Uterus (tissue), 2 donors: Measurements from ENCODE around the gene DGKI.

Source experiments
- POLR2A ChIP-seq, 2 donors: fragments of 450-650 bp; IDR thresholded peaks; one replicate each; pipeline ENCODE4 v1.6.1; 2016; ENCODE audit warnings: antibody characterized with exemption in 2 of 2, mild to moderate bottlenecking in 1 of 2, moderate library complexity in 1 of 2
- TF ChIP-seq, protein P1 (sequence below), 4 experiments: fragments of 200-600 bp in 2 of 4; fragments of 450-650 bp in 2 of 4; sonication (generic) in 2 of 4; IDR thresholded peaks; one replicate each; pipeline ENCODE4 v1.5.1; 2016 to 2019; ENCODE audit warnings: antibody characterized with exemption in 4 of 4, mild to moderate bottlenecking in 2 of 4, moderate library complexity in 1 of 4

DNA sequence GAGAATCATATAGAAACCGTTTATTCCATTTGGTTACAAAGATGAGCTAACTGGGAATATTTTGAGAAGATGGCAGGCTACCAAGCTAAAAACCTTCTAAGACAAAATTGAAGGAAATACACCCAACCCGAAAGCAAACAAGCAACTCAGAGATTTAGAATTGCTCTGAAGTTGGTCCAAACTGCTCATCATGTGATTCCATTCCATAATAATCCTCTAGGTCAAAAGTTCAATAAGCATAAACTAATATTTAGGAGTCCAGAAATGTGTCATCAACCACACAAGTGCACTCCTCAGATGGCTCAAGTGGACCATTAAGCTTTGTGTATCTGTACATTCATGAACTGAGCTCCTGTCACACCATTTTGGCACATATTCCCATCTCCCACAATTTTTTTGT is 28.7 kb downstream of the DGKI start:
- TF ChIP-seq, protein P1, sequence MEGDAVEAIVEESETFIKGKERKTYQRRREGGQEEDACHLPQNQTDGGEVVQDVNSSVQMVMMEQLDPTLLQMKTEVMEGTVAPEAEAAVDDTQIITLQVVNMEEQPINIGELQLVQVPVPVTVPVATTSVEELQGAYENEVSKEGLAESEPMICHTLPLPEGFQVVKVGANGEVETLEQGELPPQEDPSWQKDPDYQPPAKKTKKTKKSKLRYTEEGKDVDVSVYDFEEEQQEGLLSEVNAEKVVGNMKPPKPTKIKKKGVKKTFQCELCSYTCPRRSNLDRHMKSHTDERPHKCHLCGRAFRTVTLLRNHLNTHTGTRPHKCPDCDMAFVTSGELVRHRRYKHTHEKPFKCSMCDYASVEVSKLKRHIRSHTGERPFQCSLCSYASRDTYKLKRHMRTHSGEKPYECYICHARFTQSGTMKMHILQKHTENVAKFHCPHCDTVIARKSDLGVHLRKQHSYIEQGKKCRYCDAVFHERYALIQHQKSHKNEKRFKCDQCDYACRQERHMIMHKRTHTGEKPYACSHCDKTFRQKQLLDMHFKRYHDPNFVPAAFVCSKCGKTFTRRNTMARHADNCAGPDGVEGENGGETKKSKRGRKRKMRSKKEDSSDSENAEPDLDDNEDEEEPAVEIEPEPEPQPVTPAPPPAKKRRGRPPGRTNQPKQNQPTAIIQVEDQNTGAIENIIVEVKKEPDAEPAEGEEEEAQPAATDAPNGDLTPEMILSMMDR (IDR thresholded peaks at IDR 0.05): no peak
- no peak for TF ChIP-seq POLR2A (IDR thresholded peaks at IDR 0.05)
